ENCODE measurements around the gene NOSTRIN.

The NOSTRIN gene

GRCh38 chr2:168843253-168843652, 40.8 kb downstream of the NOSTRIN start:
- no peaks in the 10 kb centered on the region for H3K4me1 ChIP-seq (ENCODE audit: control insufficient read depth in 1 of 2, insufficient read depth in 1 of 2, low read depth in 1 of 2, low read length in 1 of 2)
- H3K27ac ChIP-seq: no peak overlapping the region
- H3K9me3 ChIP-seq: no peaks in the 10 kb centered on the region
- no peaks in the 10 kb centered on the region for H3K36me3 ChIP-seq
- no peaks in the 10 kb centered on the region for H3K27me3 ChIP-seq
- no peak overlapping the region for H3K4me3 ChIP-seq (ENCODE audit: low read depth in 1 of 2, low read length in 1 of 2)
- no peak for TF ChIP-seq CTCF (IDR thresholded peaks at IDR 0.05)

- H3K36me3 ChIP-seq: peaks cover 6% of the 10 kb centered on the region
- H3K9me3 ChIP-seq: no peaks in the 10 kb centered on the region
- H3K27me3 ChIP-seq: no peaks in the 10 kb centered on the region
- no peak overlapping the region for H3K4me3 ChIP-seq (ENCODE audit: low read depth in 1 of 2, low read length in 1 of 2)
- H3K4me1 ChIP-seq (ENCODE audit: control insufficient read depth in 1 of 2, insufficient read depth in 1 of 2, low read depth in 1 of 2, low read length in 1 of 2): no peaks in the 10 kb centered on the region
- TF ChIP-seq CTCF (IDR thresholded peaks at IDR 0.05): no peak
- no peak overlapping the region for H3K27ac ChIP-seq
Observed at GRCh38 chr2:168848225-168848624, 45.8 kb downstream of the NOSTRIN start.

- Histone ChIP-seq H3K27ac (no peak overlapping the region), H3K4me1 (ENCODE audit: control insufficient read depth in 1 of 2, insufficient read depth in 1 of 2, low read depth in 1 of 2, low read length in 1 of 2) (no peaks in the 10 kb centered on the region), H3K27me3 (no peaks in the 10 kb centered on the region), H3K36me3 (peaks cover 10% of the 10 kb centered on the region), H3K4me3 (ENCODE audit: low read depth in 1 of 2, low read length in 1 of 2) (no peak overlapping the region), H3K9me3 (no peaks in the 10 kb centered on the region)
- TF ChIP-seq CTCF (IDR thresholded peaks at IDR 0.05): no peak
Observed at GRCh38 chr2:168849610-168850009, 47.2 kb downstream of the NOSTRIN start.

- H3K4me3 ChIP-seq (ENCODE audit: low read depth in 1 of 2, low read length in 1 of 2): no peak overlapping the region
- no peaks in the 10 kb centered on the region for H3K9me3 ChIP-seq
- H3K27me3 ChIP-seq: no peaks in the 10 kb centered on the region
- no peak for TF ChIP-seq CTCF (IDR thresholded peaks at IDR 0.05)
- peaks cover 10% of the 10 kb centered on the region for H3K36me3 ChIP-seq
- no peak overlapping the region for H3K27ac ChIP-seq
- no peaks in the 10 kb centered on the region for H3K4me1 ChIP-seq (ENCODE audit: control insufficient read depth in 1 of 2, insufficient read depth in 1 of 2, low read depth in 1 of 2, low read length in 1 of 2)
Observed at GRCh38 chr2:168850846-168851245, 48.4 kb downstream of the NOSTRIN start.

GRCh38 chr2:168851674-168852320, 49.4 kb downstream of the NOSTRIN start:
- H3K36me3 ChIP-seq: peaks cover 10% of the 10 kb centered on the region
- H3K9me3 ChIP-seq: no peaks in the 10 kb centered on the region
- no peak for TF ChIP-seq CTCF (IDR thresholded peaks at IDR 0.05)
- no peaks in the 10 kb centered on the region for H3K27me3 ChIP-seq
- H3K4me3 ChIP-seq (ENCODE audit: low read depth in 1 of 2, low read length in 1 of 2): no peak overlapping the region
- H3K4me1 ChIP-seq (ENCODE audit: control insufficient read depth in 1 of 2, insufficient read depth in 1 of 2, low read depth in 1 of 2, low read length in 1 of 2): no peaks in the 10 kb centered on the region
- no peak overlapping the region for H3K27ac ChIP-seq

Measured in neutrophil (primary cell).